HepG2 (cell line): ENCODE results near the gene CD68. TPM values are rescaled to one million over a fixed set of nuclear protein-coding genes. Genes with fewer than 3 reads are reported as not detected.

ENCODE experiments used
- ATF6 ChIP-seq: sonication (generic); formaldehyde crosslinking; conservative IDR thresholded peaks from 2 replicates; pipeline ENCODE4 v1.4.0; 2020; ENCODE audit warnings: missing genetic modification reagents
- E2F1 ChIP-seq: sonication (generic); formaldehyde crosslinking; IDR thresholded peaks from 2 replicates; pipeline ENCODE4 v1.5.0; 2020; ENCODE audit warnings: missing genetic modification reagents
- FOXC1 ChIP-seq: sonication (generic); formaldehyde crosslinking; IDR thresholded peaks from 2 replicates; pipeline ENCODE4 v1.8.0; 2022; ENCODE audit warnings: mild to moderate bottlenecking, missing genetic modification reagents, borderline replicate concordance
- GABPA ChIP-seq, 2 experiments: IDR thresholded peaks; 2 replicates each; pipeline ENCODE4 v1.6.1; 2011 to 2016; ENCODE audit warnings: low read depth in 2 of 2, low read length in 1 of 2, missing biosample characterization in 1 of 2, missing genetic modification characterization in 1 of 2
- HOXA3 ChIP-seq: sonication (generic); formaldehyde crosslinking; IDR thresholded peaks from 2 replicates; pipeline ENCODE4 v1.5.0; 2020; ENCODE audit warnings: missing genetic modification reagents
- MIER2 ChIP-seq: IDR thresholded peaks from 2 replicates; pipeline ENCODE4 v1.6.1; 2016; ENCODE audit warnings: missing biosample characterization, missing genetic modification reagents
- NCOR1 ChIP-seq: fragments of 200-600 bp; sonication (generic); IDR thresholded peaks from 2 replicates; pipeline ENCODE4 v1.7.0; 2017; ENCODE audit warnings: antibody characterized with exemption, low read length, borderline replicate concordance
- NFKB2 ChIP-seq: sonication (generic); formaldehyde crosslinking; IDR thresholded peaks from 2 replicates; pipeline ENCODE4 v1.4.0; 2020; ENCODE audit warnings: missing genetic modification reagents, borderline replicate concordance
- NPAS2 ChIP-seq: sonication (generic); formaldehyde crosslinking; IDR thresholded peaks from 2 replicates; pipeline ENCODE4 v1.8.0; 2022; ENCODE audit warnings: mild to moderate bottlenecking, missing genetic modification reagents, borderline replicate concordance
- PLSCR1 ChIP-seq: sonication (generic); formaldehyde crosslinking; IDR thresholded peaks from 2 replicates; pipeline ENCODE4 v1.5.0; 2020; ENCODE audit warnings: missing genetic modification reagents, mild to moderate bottlenecking, borderline replicate concordance
- PRDM10 ChIP-seq: sonication (generic); formaldehyde crosslinking; IDR thresholded peaks from 2 replicates; pipeline ENCODE4 v1.4.0; 2020; ENCODE audit warnings: low read depth, missing genetic modification reagents
- SOX13 ChIP-seq, 3 experiments: fragments of 450-650 bp in 1 of 3; sonication (generic) in 1 of 3; formaldehyde crosslinking in 1 of 3; IDR thresholded peaks in 2 of 3; conservative IDR thresholded peaks in 1 of 3; 2 replicates each; pipeline versions ENCODE4 v1.5.0 to v1.6.1; 2016 to 2020; ENCODE audit warnings: antibody characterized with exemption in 1 of 3, mild to moderate bottlenecking in 1 of 3, missing compliant biosample characterization in 1 of 3, missing genetic modification reagents in 1 of 3, moderate library complexity in 1 of 3
- TOE1 ChIP-seq: sonication (generic); formaldehyde crosslinking; IDR thresholded peaks from 2 replicates; pipeline ENCODE4 v1.4.0; 2020; ENCODE audit warnings: mild to moderate bottlenecking, missing genetic modification reagents
- ZMYM3 ChIP-seq: sonication (generic); formaldehyde crosslinking; IDR thresholded peaks from 2 replicates; pipeline ENCODE4 v1.5.1; 2020; ENCODE audit warnings: mild to moderate bottlenecking, missing genetic modification reagents
- ZNF335 ChIP-seq: sonication (generic); formaldehyde crosslinking; IDR thresholded peaks from 2 replicates; pipeline ENCODE4 v1.4.0; 2020; ENCODE audit warnings: missing genetic modification reagents
- ZNF44 ChIP-seq: sonication (generic); formaldehyde crosslinking; IDR thresholded peaks from 2 replicates; pipeline ENCODE4 v1.5.1; 2020; ENCODE audit warnings: mild to moderate bottlenecking, missing genetic modification reagents
- ZNF615 ChIP-seq: sonication (generic); formaldehyde crosslinking; IDR thresholded peaks from 2 replicates; pipeline ENCODE4 v1.5.0; 2020; ENCODE audit warnings: mild to moderate bottlenecking, missing genetic modification reagents, borderline replicate concordance
- ZNF775 ChIP-seq: sonication (generic); formaldehyde crosslinking; IDR thresholded peaks from 2 replicates; pipeline ENCODE4 v1.4.0; 2020; ENCODE audit warnings: missing genetic modification reagents, mild to moderate bottlenecking, moderate library complexity, borderline replicate concordance
- ZNF776 ChIP-seq: sonication (generic); formaldehyde crosslinking; IDR thresholded peaks from 2 replicates; pipeline ENCODE4 v1.4.0; 2020; ENCODE audit warnings: mild to moderate bottlenecking, missing genetic modification reagents
- polyA plus RNA-seq, 8 experiments: library from polyadenylated mRNA; depleted of rRNA in 3 of 8; stranded (reverse) in 7 of 8; unstranded in 1 of 8; fragments of >200 nt; fragmentation: Illumina TruSeq in 4 of 8; extraction: Trizol in 4 of 8; gene quantifications; 2 replicates each; pipeline versions ENCODE4 v1.2.1 to v1.2.3, GENCODE V29; 2011 to 2016; ENCODE audit warnings: low read depth in 4 of 8, missing spikeins in 1 of 8, mixed read lengths in 1 of 8; ENCODE audit not compliant: insufficient read depth in 1 of 8
- total RNA-seq, 5 experiments: library from RNA; depleted of rRNA; stranded (reverse); fragments of >200 nt; fragmentation: Illumina TruSeq; extraction: Trizol; gene quantifications; 2 replicates each; pipeline ENCODE4 v1.2.3, GENCODE V29; 2016; ENCODE audit warnings: low read depth in 1 of 5

The CD68 gene
- total and polyA plus RNA-seq, 2 of the 13 experiments (the other 11 are each of a cell fraction or from before 2014, with no cell fraction given), result 10.3 to 104 TPM

- TF ChIP-seq ATF6 (CRISPR knock-in tag), result no peak
- TF ChIP-seq ZNF335 (CRISPR knock-in tag), result no peak
- TF ChIP-seq PLSCR1 (CRISPR knock-in tag), result no peak
- TF ChIP-seq E2F1 (CRISPR knock-in tag), result no peak
- peak; percentile 14; the same call in 1 of the 2 replicates for TF ChIP-seq NPAS2
- no peak; the same call in 1 of the 2 replicates for TF ChIP-seq FOXC1 (CRISPR knock-in tag)
- no peak for TF ChIP-seq TOE1 (CRISPR knock-in tag)
- TF ChIP-seq HOXA3 (CRISPR knock-in tag), result peak; percentile 80; the same call in 1 of the 2 replicates
- no peak for TF ChIP-seq ZNF776 (CRISPR knock-in tag)
- peak; percentile 69; the same call in 1 of the 2 replicates for TF ChIP-seq NCOR1
- peak; percentile 47; the same call in 1 of the 2 replicates for TF ChIP-seq NFKB2 (CRISPR knock-in tag)
- 0 out of 2 replicates have a peak, but pooled peaks have one; percentile 32 for TF ChIP-seq MIER2
- no peak for TF ChIP-seq ZNF775 (CRISPR knock-in tag)
- peak; percentile 59 for TF ChIP-seq GABPA (IDR thresholded peaks at IDR 0.05; ENCODE audit: low read depth, low read length)
- TF ChIP-seq GABPA (CRISPR knock-in tag; IDR thresholded peaks at IDR 0.05; ENCODE audit: low read depth), result peak; percentile 82
- no peak for TF ChIP-seq ZNF44 (CRISPR knock-in tag)
- peak; percentile 91 for TF ChIP-seq PRDM10 (CRISPR knock-in tag)
- 0 out of 2 replicates have a peak, but pooled peaks have one; percentile 13 for TF ChIP-seq ZNF615 (CRISPR knock-in tag)
- no peak for TF ChIP-seq ZMYM3 (CRISPR knock-in tag)
- no peak for TF ChIP-seq SOX13 (IDR thresholded peaks at IDR 0.05)
- peak in 1 of 2 experiments; percentile 70; a peak in 3 of 4 replicates for TF ChIP-seq SOX13 (CRISPR knock-in tag; conservative IDR thresholded peaks at IDR 0.05 in 1 of 2, IDR thresholded peaks at IDR 0.05 in 1 of 2)
Observed at GRCh38 chr17:7573324-7574080, 5.9 kb upstream of the CD68 start (continued).
